IMR-90 (cell line): Measurements from ENCODE around the gene ACTN1. TPM values are rescaled to one million over a fixed set of nuclear protein-coding genes. Genes with fewer than 3 reads are reported as not detected.

Experiments used
- ATAC-seq: fragments of 200-7000 bp; cut with Tn5 transposase; 2 replicates; pipeline ENCODE4 v1.9.1; 2020; ENCODE audit warnings: low read depth, mild to moderate bottlenecking, moderate library complexity
- BruUV-seq: library from RNA; stranded (reverse); fragments of 400-500 nt; replicated peaks from 2 replicates; lab custom pipeline; 2021; lab: Mats Ljungman, UMichigan
- CTCF ChIA-PET: fragments of 300-600 bp; formaldehyde crosslinking; extraction: SDS; loops from one replicate; lab custom pipeline; 2021; ENCODE audit warnings: antibody characterized with exemption; lab: Yijun Ruan, JAX
- POLR2A ChIA-PET: fragments of 300-600 bp; sonication (Branson Sonifier 250); formaldehyde crosslinking; loops from one replicate; lab custom pipeline; 2022; ENCODE audit warnings: antibody characterized with exemption; ENCODE audit not compliant: unreplicated experiment; lab: Charles Lee
- DNase-seq: peaks from one replicate; pipeline ENCODE4 v3.0.0; 2013
- H2AFZ ChIP-seq: replicated peaks from 2 replicates; pipeline ENCODE3; 2013; ENCODE audit warnings: low read length, mild to moderate bottlenecking; ENCODE audit not compliant: poor library complexity
- H2AK5ac ChIP-seq: 2 replicates; pipeline ENCODE4 v1.6.1; 2013; ENCODE audit warnings: low read depth, low read length, inconsistent platforms
- H2AK9ac ChIP-seq: replicated peaks from 2 replicates; pipeline ENCODE3; 2013; ENCODE audit warnings: mild to moderate bottlenecking, low read depth, low read length, moderate library complexity; ENCODE audit not compliant: poor library complexity
- H2BK120ac ChIP-seq: 2 replicates; pipeline ENCODE4 v1.6.1; 2013; ENCODE audit warnings: low read depth, low read length, inconsistent platforms
- H2BK15ac ChIP-seq: 3 replicates; pipeline ENCODE4 v1.6.1; 2013; ENCODE audit warnings: low read depth, low read length, inconsistent platforms
- H2BK20ac ChIP-seq: 2 replicates; pipeline ENCODE4 v1.6.1; 2013; ENCODE audit warnings: low read depth, mild to moderate bottlenecking, inconsistent platforms, low read length, moderate library complexity
- H2BK5ac ChIP-seq: 2 replicates; pipeline ENCODE4 v1.6.1; 2013; ENCODE audit warnings: mild to moderate bottlenecking, low read depth, low read length, inconsistent platforms; ENCODE audit not compliant: poor library complexity, severe bottlenecking
- H3K14ac ChIP-seq: replicated peaks from 2 replicates; pipeline ENCODE4 v1.6.1; 2013; ENCODE audit warnings: low read depth, low read length, inconsistent platforms
- H3K18ac ChIP-seq: 2 replicates; pipeline ENCODE4 v1.6.1; 2013; ENCODE audit warnings: low read depth, low read length, control low read depth
- H3K23ac ChIP-seq: 2 replicates; pipeline ENCODE4 v1.6.1; 2013; ENCODE audit warnings: low read depth, low read length, inconsistent platforms
- H3K27ac ChIP-seq: 2 replicates; pipeline ENCODE4 v1.5.1; 2013; ENCODE audit warnings: mild to moderate bottlenecking, control low read depth, low read length; ENCODE audit not compliant: insufficient read depth
- H3K27me3 ChIP-seq: 2 replicates; pipeline ENCODE4 v1.6.1; 2013; ENCODE audit warnings: low read length; ENCODE audit not compliant: control insufficient read depth, insufficient read depth
- H3K36me3 ChIP-seq: 2 replicates; pipeline ENCODE4 v1.6.1; 2013; ENCODE audit warnings: low read length, mixed read lengths; ENCODE audit not compliant: control insufficient read depth, insufficient read depth
- H3K4ac ChIP-seq: 2 replicates; pipeline ENCODE4 v1.6.1; 2013; ENCODE audit warnings: low read depth, low read length, inconsistent platforms
- H3K4me1 ChIP-seq: 2 replicates; pipeline ENCODE4 v1.6.1; 2013; ENCODE audit warnings: low read length, mixed read lengths; ENCODE audit not compliant: control insufficient read depth, insufficient read depth
- H3K4me2 ChIP-seq: 2 replicates; pipeline ENCODE4 v1.6.1; 2013; ENCODE audit warnings: low read depth, mild to moderate bottlenecking, control low read depth, low read length, moderate library complexity
- H3K4me3 ChIP-seq: 2 replicates; pipeline ENCODE4 v1.5.1; 2013; ENCODE audit warnings: low read depth, mild to moderate bottlenecking, control low read depth, low read length, moderate library complexity; ENCODE audit not compliant: insufficient read depth
- H3K56ac ChIP-seq: 2 replicates; pipeline ENCODE4 v1.6.1; 2013; ENCODE audit warnings: low read length, inconsistent platforms; ENCODE audit not compliant: insufficient read depth; ENCODE audit errors: extremely low read depth
- H3K79me1 ChIP-seq, 2 experiments: 2 replicates each; pipeline ENCODE4 v1.6.1; 2013; ENCODE audit warnings: low read length in 2 of 2, inconsistent platforms in 1 of 2, low read depth in 1 of 2
- H3K9ac ChIP-seq: 2 replicates; pipeline ENCODE4 v1.6.1; 2013; ENCODE audit warnings: low read depth, low read length, control low read depth
- H3K9me1 ChIP-seq: 2 replicates; pipeline ENCODE4 v1.6.1; 2013; ENCODE audit warnings: low read length, inconsistent platforms; ENCODE audit not compliant: insufficient read depth
- H3K9me3 ChIP-seq: 2 replicates; pipeline ENCODE4 v1.6.1; 2013; ENCODE audit warnings: low read length; ENCODE audit not compliant: control insufficient read depth, insufficient read depth
- H4K20me1 ChIP-seq: 2 replicates; pipeline ENCODE4 v1.6.1; 2013; ENCODE audit warnings: low read length, inconsistent platforms; ENCODE audit not compliant: insufficient read depth
- H4K5ac ChIP-seq: 2 replicates; pipeline ENCODE4 v1.6.1; 2013; ENCODE audit warnings: mild to moderate bottlenecking, low read depth, low read length, control low read depth
- H4K8ac ChIP-seq, 2 experiments: 2 replicates each; pipeline ENCODE4 v1.6.1; 2013; ENCODE audit warnings: low read depth in 2 of 2, low read length in 2 of 2, control low read depth in 1 of 2, inconsistent platforms in 1 of 2
- H4K91ac ChIP-seq: 2 replicates; pipeline ENCODE4 v1.6.1; 2013; ENCODE audit warnings: low read depth, low read length, inconsistent platforms; ENCODE audit not compliant: insufficient read depth
- ELK1 ChIP-seq: fragments of 150-350 bp; IDR thresholded peaks from 2 replicates; pipeline ENCODE4 v1.6.1; 2016; ENCODE audit warnings: low read depth, mild to moderate bottlenecking, low read length, moderate library complexity, borderline replicate concordance
- NFE2L2 ChIP-seq: fragments of 150-350 bp; IDR thresholded peaks from 2 replicates; pipeline ENCODE4 v1.6.1; 2016; ENCODE audit warnings: low read depth, mild to moderate bottlenecking, low read length
- POLR2A ChIP-seq: IDR thresholded peaks from 2 replicates; pipeline ENCODE4 v1.6.1; 2012; ENCODE audit warnings: mild to moderate bottlenecking, low read depth, low read length
- WGBS, 2 experiments: methylation state at CpG; one replicate each; pipeline versions ENCODE4 v1.1.5 to v1.1.7; 2013; ENCODE audit warnings: missing lambda C conversion rate in 2 of 2; ENCODE audit not compliant: insufficient read length in 1 of 2; ENCODE audit errors: extremely low coverage in 2 of 2; 5-methylcytosine and 5-hydroxymethylcytosine counted together
- dilution Hi-C: fragments of 300-500 bp; cut with HindIII; formaldehyde crosslinking; loops from one replicate; pipeline ENCODE4 v1.14.3; 2018; ENCODE audit warnings: low sequenced_read_pairs; ENCODE audit not compliant: unreplicated experiment
- in situ Hi-C: fragments of 300-500 bp; cut with MboI; formaldehyde crosslinking; loops from 3 replicates; pipeline ENCODE4 v1.14.3; 2019; ENCODE audit warnings: low sequenced_read_pairs, inconsistent platforms, mixed read lengths
- intact Hi-C: fragments of 100-400 bp; cut with micrococcal nuclease; formaldehyde crosslinking; loops from 2 replicates; pipeline ENCODE4 v1.10.0; 2022
- polyA plus RNA-seq, 3 experiments: library from polyadenylated mRNA; depleted of rRNA; stranded (reverse); fragments of >200 nt; gene quantifications; 2 replicates each; pipeline ENCODE4 v1.2.3, GENCODE V29; 2012; ENCODE audit warnings: low replicate concordance in 1 of 3
- total RNA-seq: library from RNA; depleted of rRNA; stranded (reverse); fragments of >200 nt; gene quantifications from 2 replicates; pipeline ENCODE4 v1.2.3, GENCODE V29; 2012

Gene ACTN1
- total and polyA plus RNA-seq, 2 of the 4 experiments (the other 2 are of a cell fraction) = 684 to 766 TPM

GRCh38 chr14:68972507-68973218, 6.4 kb downstream of the ACTN1 start (continued):
- TF ChIP-seq ELK1 = no peak

GRCh38 chr14:68971411-68972035, 7.6 kb downstream of the ACTN1 start:
- Histone ChIP-seq H3K9me1 (peaks cover 69% of the 10 kb centered on the region), H3K27ac (peak overlapping the region; percentile 96), H4K8ac (peak overlapping the region; percentile 45 to 87; a peak in 3 of 4 replicates), H2AK9ac (no peak overlapping the region), H3K18ac (peak overlapping the region; percentile 95), H4K20me1 (peaks cover 100% of the 10 kb centered on the region), H2AK5ac (peak overlapping the region; percentile 59; the same call in 1 of the 2 replicates), H2BK120ac (peak overlapping the region; percentile 73; the same call in 1 of the 2 replicates), H3K9ac (peak overlapping the region; percentile 65), H3K27me3 (no peaks in the 10 kb centered on the region), H2AFZ (no peak overlapping the region), H4K91ac (peak overlapping the region; percentile 79), H3K9me3 (no peaks in the 10 kb centered on the region), H2BK15ac (no peak overlapping the region; the same call in 2 of the 3 replicates), H3K4me3 (no peak overlapping the region), H2BK20ac (no peak overlapping the region), H3K4me2 (peak overlapping the region; percentile 63), H2BK5ac (peak overlapping the region; percentile 98), H3K56ac (no peak overlapping the region), H3K4ac (peak overlapping the region; percentile 87), H3K36me3 (peaks cover 64% of the 10 kb centered on the region), H3K4me1 (peaks cover 81% of the 10 kb centered on the region), H4K5ac (peak overlapping the region; percentile 83), H3K23ac (peak overlapping the region; percentile 93), H3K79me1 (peaks cover 0 to 88% of the 10 kb centered on the region in 2 experiments; a peak in 2 of 4 replicates), H3K14ac (peak overlapping the region; percentile 93; the same call in 1 of the 2 replicates)
- ChIA-PET POLR2A (interaction anchor here (0.6 kb wide), 1 partner anchor 1130 kb away, joined by 3 read pairs; no protein-coding TSS in a partner anchor), CTCF (no interaction called here)
- BruUV-seq = no TSS peak
- WGBS, 2 experiments = 91% methylated on average over 6 of the region's 9 CpGs; no CpG with 5 or more reads in 1 of the 2 experiments
- ATAC-seq (no peak), DNase-seq (no peak)
- intact Hi-C loops = no loop called here
- in situ Hi-C loops = no loop called here
- no peak for TF ChIP-seq NFE2L2
- TF ChIP-seq POLR2A = 0 out of 2 replicates have a peak, but pooled peaks have one; percentile 21
- dilution Hi-C loops = no loop called here
